ENCODE results near the gene RPL13A. TPM values are rescaled to one million over a fixed set of nuclear protein-coding genes. Genes with fewer than 3 reads are reported as not detected.

The RPL13A gene
- total and polyA plus RNA-seq, 9 of the 15 experiments (the other 6 are each of a cell fraction or from before 2014, with no cell fraction given): 1,744 to 5,482 (median 2,949) TPM

- 0 out of 2 replicates have a peak, but pooled peaks have one; percentile 12 for TF ChIP-seq ZKSCAN1 (IDR thresholded peaks at IDR 0.05; ENCODE audit: low read depth, low read length)
- peak; percentile 50 for TF ChIP-seq PKNOX1 (IDR thresholded peaks at IDR 0.05)
- TF ChIP-seq FUS (optimal IDR thresholded peaks at IDR 0.05; ENCODE audit: low read depth, low read length): no peak
- TF ChIP-seq ZEB2 (IDR thresholded peaks at IDR 0.05): 0 out of 2 replicates have a peak, but pooled peaks have one; percentile 39
- peak; percentile 72 for TF ChIP-seq CREB1 (IDR thresholded peaks at IDR 0.05)
- peak; percentile 73 for TF ChIP-seq CREB1 (CRISPR knock-in tag; IDR thresholded peaks at IDR 0.05)
- no peak for TF ChIP-seq NELFE (IDR thresholded peaks at IDR 0.05; ENCODE audit: insufficient read depth, insufficient read length)
- TF ChIP-seq XRCC5 (IDR thresholded peaks at IDR 0.05; ENCODE audit: low read depth, low read length): no peak
- no peak for TF ChIP-seq POU5F1 (IDR thresholded peaks at IDR 0.05; ENCODE audit: borderline replicate concordance, low read depth, low read length, partially characterized antibody)
- no peak for TF ChIP-seq RBM17 (IDR thresholded peaks at IDR 0.05; ENCODE audit: borderline replicate concordance, low read depth, low read length)
- TF ChIP-seq CBFB (CRISPR knock-in tag; IDR thresholded peaks at IDR 0.05): no peak; the same call in 1 of the 2 replicates
- TF ChIP-seq EP400 (IDR thresholded peaks at IDR 0.05): peak; percentile 85
- TF ChIP-seq SMARCA5 (IDR thresholded peaks at IDR 0.05): no peak
- no peak for TF ChIP-seq PCBP2 (IDR thresholded peaks at IDR 0.05; ENCODE audit: low read depth, low read length, poor library complexity, severe bottlenecking)
- no peak for TF ChIP-seq MXI1 (IDR thresholded peaks at IDR 0.05; ENCODE audit: low read depth, low read length)
- TF ChIP-seq SREBF1 (IDR thresholded peaks at IDR 0.05; ENCODE audit: borderline replicate concordance, low read depth, low read length): no peak; the same call in 1 of the 2 replicates
- TF ChIP-seq DNMT1 (IDR thresholded peaks at IDR 0.05): no peak
- 0 out of 2 replicates have a peak, but pooled peaks have one; percentile 33 for TF ChIP-seq PHB (CRISPR knock-in tag; IDR thresholded peaks at IDR 0.05)
- no peak for TF ChIP-seq HOMEZ (CRISPR knock-in tag; IDR thresholded peaks at IDR 0.05)
- TF ChIP-seq RBM34 (IDR thresholded peaks at IDR 0.05; ENCODE audit: borderline replicate concordance, insufficient read depth, low read length): no peak
- TF ChIP-seq, protein P1, sequence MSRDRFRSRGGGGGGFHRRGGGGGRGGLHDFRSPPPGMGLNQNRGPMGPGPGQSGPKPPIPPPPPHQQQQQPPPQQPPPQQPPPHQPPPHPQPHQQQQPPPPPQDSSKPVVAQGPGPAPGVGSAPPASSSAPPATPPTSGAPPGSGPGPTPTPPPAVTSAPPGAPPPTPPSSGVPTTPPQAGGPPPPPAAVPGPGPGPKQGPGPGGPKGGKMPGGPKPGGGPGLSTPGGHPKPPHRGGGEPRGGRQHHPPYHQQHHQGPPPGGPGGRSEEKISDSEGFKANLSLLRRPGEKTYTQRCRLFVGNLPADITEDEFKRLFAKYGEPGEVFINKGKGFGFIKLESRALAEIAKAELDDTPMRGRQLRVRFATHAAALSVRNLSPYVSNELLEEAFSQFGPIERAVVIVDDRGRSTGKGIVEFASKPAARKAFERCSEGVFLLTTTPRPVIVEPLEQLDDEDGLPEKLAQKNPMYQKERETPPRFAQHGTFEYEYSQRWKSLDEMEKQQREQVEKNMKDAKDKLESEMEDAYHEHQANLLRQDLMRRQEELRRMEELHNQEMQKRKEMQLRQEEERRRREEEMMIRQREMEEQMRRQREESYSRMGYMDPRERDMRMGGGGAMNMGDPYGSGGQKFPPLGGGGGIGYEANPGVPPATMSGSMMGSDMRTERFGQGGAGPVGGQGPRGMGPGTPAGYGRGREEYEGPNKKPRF (IDR thresholded peaks at IDR 0.05; ENCODE audit: low read depth, low read length): no peak
- TF ChIP-seq ZNF644 (tag; IDR thresholded peaks at IDR 0.05; ENCODE audit: low read depth): no peak
- no peak for TF ChIP-seq ARHGAP35 (IDR thresholded peaks at IDR 0.05; ENCODE audit: partially characterized antibody)
- no peak for TF ChIP-seq SMARCA4 (IDR thresholded peaks at IDR 0.05)
- TF ChIP-seq ZNF121 (CRISPR knock-in tag; conservative IDR thresholded peaks at IDR 0.05): no peak
Measured at GRCh38 chr19:49453013-49453756, 34.2 kb upstream of the RPL13A start, which contains the start of gene ALDH16A1 (continued).
